ENCODE data around the gene PTER. TPM values are rescaled to one million over a fixed set of nuclear protein-coding genes. Genes with fewer than 3 reads are reported as not detected.
A peak's percentile ranks its signal among the peaks of the same experiment; 100 is the strongest.

The PTER gene
- total and polyA plus RNA-seq, 3 experiments from 2014 or later, result 18.3 to 26.0 (median 24.1) TPM

GRCh38 chr10:16509996-16510395 lies 73.2 kb downstream of the PTER start:
- H3K4me3 ChIP-seq (ENCODE audit: low read length), result no peak overlapping the region
- H3K9me3 ChIP-seq (ENCODE audit: low read length), result no peaks in the 10 kb centered on the region
- H3K27me3 ChIP-seq (ENCODE audit: insufficient read depth, low read length, poor library complexity, severe bottlenecking), result no peaks in the 10 kb centered on the region
- ChIA-PET POLR2A (no interaction called here), CTCF (no interaction called here)
- no peaks in the 10 kb centered on the region for H3K27me3 Mint-ChIP-seq
- peaks cover 0 to 49% (median 16%) of the 10 kb centered on the region in 3 donors for H3K36me3 Mint-ChIP-seq
- peaks cover 7% of the 10 kb centered on the region for H3K36me3 ChIP-seq (ENCODE audit: insufficient read depth, low read length)
- H3K4me1 ChIP-seq (ENCODE audit: insufficient read depth, low read length), result no peaks in the 10 kb centered on the region
- no peaks in the 10 kb centered on the region for H3K4me1 Mint-ChIP-seq
- no peak for DNase-seq
- H3K4me3 Mint-ChIP-seq, result no peak overlapping the region
- no peaks in the 10 kb centered on the region for H3K9me3 Mint-ChIP-seq
- no peak overlapping the region for H3K27ac ChIP-seq (ENCODE audit: low read depth, low read length)
- H3K27ac Mint-ChIP-seq, result peak overlapping the region in 1 of 8 donors; percentile 37

GRCh38 chr10:16510843-16511242 lies 74.0 kb downstream of the PTER start:
- Mint-ChIP-seq H3K36me3 (peaks cover 0 to 49% (median 16%) of the 10 kb centered on the region in 3 donors), H3K4me1 (no peaks in the 10 kb centered on the region), H3K9me3 (no peaks in the 10 kb centered on the region), H3K27ac (no peak overlapping the region), H3K27me3 (no peaks in the 10 kb centered on the region), H3K4me3 (no peak overlapping the region)
- ChIA-PET CTCF (no interaction called here), POLR2A (no interaction called here)
- Histone ChIP-seq H3K4me1 (ENCODE audit: insufficient read depth, low read length) (no peaks in the 10 kb centered on the region), H3K27me3 (ENCODE audit: insufficient read depth, low read length, poor library complexity, severe bottlenecking) (no peaks in the 10 kb centered on the region), H3K27ac (ENCODE audit: low read depth, low read length) (no peak overlapping the region), H3K36me3 (ENCODE audit: insufficient read depth, low read length) (peaks cover 3% of the 10 kb centered on the region), H3K4me3 (ENCODE audit: low read length) (no peak overlapping the region), H3K9me3 (ENCODE audit: low read length) (no peaks in the 10 kb centered on the region)
- DNase-seq, result no peak

GRCh38 chr10:16518822-16519221 lies 82.0 kb downstream of the PTER start:
- no peaks in the 10 kb centered on the region for H3K9me3 Mint-ChIP-seq
- no peaks in the 10 kb centered on the region for H3K9me3 ChIP-seq (ENCODE audit: low read length)
- peaks cover 11 to 18% (median 17%) of the 10 kb centered on the region in 3 donors for H3K4me1 Mint-ChIP-seq

GRCh38 chr10:16519250-16519907 lies 82.6 kb downstream of the PTER start:
- Histone ChIP-seq H3K27me3 (ENCODE audit: insufficient read depth, low read length, poor library complexity, severe bottlenecking) (peaks cover 6% of the 10 kb centered on the region), H3K4me3 (ENCODE audit: low read length) (no peak overlapping the region), H3K36me3 (ENCODE audit: insufficient read depth, low read length) (no peaks in the 10 kb centered on the region), H3K4me1 (ENCODE audit: insufficient read depth, low read length) (no peaks in the 10 kb centered on the region), H3K27ac (ENCODE audit: low read depth, low read length) (no peak overlapping the region), H3K9me3 (ENCODE audit: low read length) (no peaks in the 10 kb centered on the region)
- Mint-ChIP-seq H3K4me1 (peaks cover 11 to 18% (median 17%) of the 10 kb centered on the region in 3 donors), H3K27me3 (peaks cover 23 to 40% of the 10 kb centered on the region in 2 donors), H3K27ac (no peak overlapping the region), H3K4me3 (peak overlapping the region; percentile 67 to 90 (median 77)), H3K9me3 (no peaks in the 10 kb centered on the region), H3K36me3 (peaks cover 6 to 10% (median 8%) of the 10 kb centered on the region in 3 donors)
- ChIA-PET POLR2A (no interaction called here), CTCF (no interaction called here)
- DNase-seq, result no peak

More at GRCh38 chr10:16518822-16519221, 82.0 kb downstream of the PTER start:
- Histone ChIP-seq H3K4me1 (ENCODE audit: insufficient read depth, low read length) (no peaks in the 10 kb centered on the region), H3K27me3 (ENCODE audit: insufficient read depth, low read length, poor library complexity, severe bottlenecking) (peaks cover 6% of the 10 kb centered on the region), H3K27ac (ENCODE audit: low read depth, low read length) (no peak overlapping the region), H3K4me3 (ENCODE audit: low read length) (no peak overlapping the region), H3K36me3 (ENCODE audit: insufficient read depth, low read length) (no peaks in the 10 kb centered on the region)
- DNase-seq, result no peak
- H3K27ac Mint-ChIP-seq, result no peak overlapping the region
- peaks cover 23 to 34% of the 10 kb centered on the region in 2 donors for H3K27me3 Mint-ChIP-seq
- peaks cover 3 to 12% (median 8%) of the 10 kb centered on the region in 3 donors for H3K36me3 Mint-ChIP-seq
- peak overlapping the region in 1 of 7 donors; percentile 84 for H3K4me3 Mint-ChIP-seq
- CTCF ChIA-PET, result no interaction called here
- POLR2A ChIA-PET, result no interaction called here

GRCh38 chr10:16519908-16520861 lies 83.4 kb downstream of the PTER start:
- CTCF ChIA-PET, result interaction anchor here (0.7 kb wide), 1 partner anchor 22 kb away, joined by 3 read pairs; no protein-coding TSS in a partner anchor
- Mint-ChIP-seq H3K9me3 (no peaks in the 10 kb centered on the region), H3K27me3 (peaks cover 27 to 40% of the 10 kb centered on the region in 2 donors), H3K4me1 (peaks cover 11 to 18% (median 17%) of the 10 kb centered on the region in 3 donors), H3K4me3 (peak overlapping the region; percentile 73 to 90 (median 77)), H3K36me3 (peaks cover 2 to 12% (median 6%) of the 10 kb centered on the region in 3 donors), H3K27ac (no peak overlapping the region)
- POLR2A ChIA-PET, result no interaction called here
- H3K27me3 ChIP-seq (ENCODE audit: insufficient read depth, low read length, poor library complexity, severe bottlenecking), result peaks cover 6% of the 10 kb centered on the region
- H3K4me3 ChIP-seq (ENCODE audit: low read length), result no peak overlapping the region
- DNase-seq, result no peak
- no peaks in the 10 kb centered on the region for H3K36me3 ChIP-seq (ENCODE audit: insufficient read depth, low read length)
- H3K9me3 ChIP-seq (ENCODE audit: low read length), result no peaks in the 10 kb centered on the region
- H3K4me1 ChIP-seq (ENCODE audit: insufficient read depth, low read length), result no peaks in the 10 kb centered on the region
- no peak overlapping the region for H3K27ac ChIP-seq (ENCODE audit: low read depth, low read length)

- H3K9me3 Mint-ChIP-seq, result no peaks in the 10 kb centered on the region
- H3K36me3 ChIP-seq (ENCODE audit: insufficient read depth, low read length), result no peaks in the 10 kb centered on the region
- H3K4me3 ChIP-seq (ENCODE audit: low read length), result no peak overlapping the region
- H3K4me1 Mint-ChIP-seq, result peaks cover 11 to 18% (median 17%) of the 10 kb centered on the region in 3 donors
- H3K27ac ChIP-seq (ENCODE audit: low read depth, low read length), result no peak overlapping the region
- peaks cover 2 to 16% (median 6%) of the 10 kb centered on the region in 3 donors for H3K36me3 Mint-ChIP-seq
- no peaks in the 10 kb centered on the region for H3K9me3 ChIP-seq (ENCODE audit: low read length)
- CTCF ChIA-PET, result interaction anchor here (0.7 kb wide), 1 partner anchor 23 kb away, joined by 3 read pairs; no protein-coding TSS in a partner anchor
- peaks cover 6% of the 10 kb centered on the region for H3K27me3 ChIP-seq (ENCODE audit: insufficient read depth, low read length, poor library complexity, severe bottlenecking)
- peaks cover 27 to 40% of the 10 kb centered on the region in 2 donors for H3K27me3 Mint-ChIP-seq
- POLR2A ChIA-PET, result no interaction called here
- H3K4me3 Mint-ChIP-seq, result peak overlapping the region in 2 of 7 donors; percentile 48 to 58
- no peak overlapping the region for H3K27ac Mint-ChIP-seq
- H3K4me1 ChIP-seq (ENCODE audit: insufficient read depth, low read length), result no peaks in the 10 kb centered on the region
- DNase-seq, result peak in 1 of 5 donors; percentile 5
These were observed 84.1 kb downstream of the PTER start for GRCh38 chr10:16520900-16521299.

GRCh38 chr10:16521311-16522016 lies 84.7 kb downstream of the PTER start, which contains the start of gene C1QL3:
TSS of gene C1QL3 (minus strand) at chr10:16521879. CDS start at chr10:16521065, 814 bp downstream.
- Mint-ChIP-seq H3K27me3 (peaks cover 27 to 40% of the 10 kb centered on the region in 2 donors), H3K36me3 (peaks cover 2 to 16% (median 6%) of the 10 kb centered on the region in 3 donors), H3K9me3 (no peaks in the 10 kb centered on the region), H3K4me1 (peaks cover 11 to 18% (median 17%) of the 10 kb centered on the region in 3 donors), H3K4me3 (peak within 1 kb of the TSS; percentile 81 to 91 (median 83)), H3K27ac (peak within 1 kb of the TSS in 1 of 8 donors; percentile 56)
- Histone ChIP-seq H3K27ac (ENCODE audit: low read depth, low read length) (no peak within 1 kb of the TSS), H3K4me1 (ENCODE audit: insufficient read depth, low read length) (no peaks in the 10 kb centered on the region), H3K36me3 (ENCODE audit: insufficient read depth, low read length) (no peaks in the 10 kb centered on the region), H3K9me3 (ENCODE audit: low read length) (no peaks in the 10 kb centered on the region), H3K27me3 (ENCODE audit: insufficient read depth, low read length, poor library complexity, severe bottlenecking) (peaks cover 6% of the 10 kb centered on the region), H3K4me3 (ENCODE audit: low read length) (no peak within 1 kb of the TSS)
- CTCF ChIA-PET, result no interaction called here
- no peak for DNase-seq
- POLR2A ChIA-PET, result no interaction called here
